GM21576 (cell line): ENCODE results near the gene KNL1.
"Not testable (repeated sequence)": the region's sequence is repeated elsewhere in the genome, so short reads cannot be mapped to it uniquely, and the experiment has no call there.

Source experiments
- ATAC-seq: cut with Tn5 transposase; IDR thresholded peaks from one replicate; pipeline ENCODE4 v1.9.1; 2021; ENCODE audit warnings: mild to moderate bottlenecking, moderate library complexity; ENCODE audit not compliant: unreplicated experiment

Gene KNL1, protein sequence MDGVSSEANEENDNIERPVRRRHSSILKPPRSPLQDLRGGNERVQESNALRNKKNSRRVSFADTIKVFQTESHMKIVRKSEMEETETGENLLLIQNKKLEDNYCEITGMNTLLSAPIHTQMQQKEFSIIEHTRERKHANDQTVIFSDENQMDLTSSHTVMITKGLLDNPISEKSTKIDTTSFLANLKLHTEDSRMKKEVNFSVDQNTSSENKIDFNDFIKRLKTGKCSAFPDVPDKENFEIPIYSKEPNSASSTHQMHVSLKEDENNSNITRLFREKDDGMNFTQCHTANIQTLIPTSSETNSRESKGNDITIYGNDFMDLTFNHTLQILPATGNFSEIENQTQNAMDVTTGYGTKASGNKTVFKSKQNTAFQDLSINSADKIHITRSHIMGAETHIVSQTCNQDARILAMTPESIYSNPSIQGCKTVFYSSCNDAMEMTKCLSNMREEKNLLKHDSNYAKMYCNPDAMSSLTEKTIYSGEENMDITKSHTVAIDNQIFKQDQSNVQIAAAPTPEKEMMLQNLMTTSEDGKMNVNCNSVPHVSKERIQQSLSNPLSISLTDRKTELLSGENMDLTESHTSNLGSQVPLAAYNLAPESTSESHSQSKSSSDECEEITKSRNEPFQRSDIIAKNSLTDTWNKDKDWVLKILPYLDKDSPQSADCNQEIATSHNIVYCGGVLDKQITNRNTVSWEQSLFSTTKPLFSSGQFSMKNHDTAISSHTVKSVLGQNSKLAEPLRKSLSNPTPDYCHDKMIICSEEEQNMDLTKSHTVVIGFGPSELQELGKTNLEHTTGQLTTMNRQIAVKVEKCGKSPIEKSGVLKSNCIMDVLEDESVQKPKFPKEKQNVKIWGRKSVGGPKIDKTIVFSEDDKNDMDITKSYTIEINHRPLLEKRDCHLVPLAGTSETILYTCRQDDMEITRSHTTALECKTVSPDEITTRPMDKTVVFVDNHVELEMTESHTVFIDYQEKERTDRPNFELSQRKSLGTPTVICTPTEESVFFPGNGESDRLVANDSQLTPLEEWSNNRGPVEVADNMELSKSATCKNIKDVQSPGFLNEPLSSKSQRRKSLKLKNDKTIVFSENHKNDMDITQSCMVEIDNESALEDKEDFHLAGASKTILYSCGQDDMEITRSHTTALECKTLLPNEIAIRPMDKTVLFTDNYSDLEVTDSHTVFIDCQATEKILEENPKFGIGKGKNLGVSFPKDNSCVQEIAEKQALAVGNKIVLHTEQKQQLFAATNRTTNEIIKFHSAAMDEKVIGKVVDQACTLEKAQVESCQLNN (N-terminal part only)

DNA sequence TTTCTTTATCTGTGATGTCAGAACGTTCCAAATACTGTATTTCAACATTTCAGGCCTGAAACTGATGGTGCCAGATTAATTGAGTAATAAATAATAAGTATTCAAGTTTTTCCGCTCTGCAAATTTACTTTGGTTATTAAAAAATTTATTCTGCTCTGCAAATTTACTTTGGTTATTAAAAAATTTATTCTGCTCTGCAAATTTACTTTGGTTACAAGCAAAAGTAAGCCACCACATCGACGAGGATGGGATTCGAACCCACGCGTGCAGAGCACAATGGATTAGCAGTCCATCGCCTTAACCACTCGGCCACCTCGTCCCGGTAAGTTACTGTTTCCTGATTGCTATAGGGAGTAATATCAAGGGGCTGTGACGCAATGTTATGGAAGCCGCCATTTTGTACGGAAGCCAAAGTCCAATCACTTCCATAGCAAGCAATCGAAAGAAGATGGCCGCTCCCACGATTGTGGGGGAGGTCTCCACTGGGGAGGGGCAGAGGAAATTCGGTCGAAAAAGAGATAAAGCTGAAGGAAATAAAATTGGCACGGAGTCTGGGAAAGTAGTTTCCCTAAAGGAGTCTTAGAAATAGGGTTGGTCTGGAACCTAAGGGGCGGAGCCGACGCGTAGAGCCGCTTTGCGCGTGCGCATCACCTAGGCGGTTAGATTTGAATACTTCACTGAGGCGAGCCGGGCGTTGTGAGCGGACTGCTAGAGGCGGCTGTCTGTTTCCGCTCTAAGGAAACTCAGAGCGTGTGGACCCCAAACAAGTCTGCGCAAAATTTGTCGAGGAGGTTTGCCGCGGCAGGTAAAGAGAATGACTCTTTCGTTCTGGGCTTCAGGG lies at the start of gene KNL1:
Gene KNL1, plus strand, starts transcription at position 662 of the 841 bp plus-strand sequence. CDS start 8,683 bp downstream, outside the sequence.
- ATAC-seq: peak; percentile 49

DNA sequence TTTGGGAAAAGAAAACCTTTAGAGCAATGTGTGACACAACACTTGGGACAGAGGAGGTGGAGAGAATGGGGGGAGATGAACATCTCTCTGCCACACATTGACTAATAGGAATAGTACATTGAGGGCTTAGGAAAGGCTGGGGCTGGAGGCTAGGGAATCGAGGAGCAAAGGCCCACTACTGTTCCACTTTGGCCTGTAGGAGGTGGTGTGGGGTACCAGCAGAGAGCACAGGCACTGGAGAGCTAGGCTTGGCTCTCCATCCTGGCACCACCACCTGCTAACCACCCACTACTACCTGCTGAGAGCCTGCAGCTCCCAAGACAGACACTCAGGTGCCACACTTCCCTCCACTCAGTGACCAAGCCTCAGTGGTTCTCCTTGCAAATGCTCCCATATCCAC lies 48.6 kb upstream of the KNL1 start:
- ATAC-seq: no peak

DNA sequence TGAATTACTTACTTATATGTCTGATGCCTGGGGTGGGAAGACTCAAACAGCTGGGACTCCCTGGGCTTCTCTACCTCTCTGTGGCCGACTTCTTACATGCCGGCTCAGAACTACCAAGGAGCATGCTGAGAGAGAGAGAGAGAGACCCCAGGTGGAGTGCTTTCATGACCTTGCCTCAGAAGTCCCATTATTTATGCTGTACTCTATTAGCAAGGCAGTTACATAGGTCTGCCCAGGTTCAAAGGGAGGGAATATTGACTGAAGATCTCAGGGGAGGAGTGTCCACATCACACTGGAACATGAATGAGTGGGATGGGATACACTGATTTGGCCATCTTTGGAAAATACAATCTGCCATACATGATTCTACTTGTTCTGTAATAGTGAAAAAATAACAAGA lies 45.4 kb upstream of the KNL1 start:
- no peak for ATAC-seq

DNA sequence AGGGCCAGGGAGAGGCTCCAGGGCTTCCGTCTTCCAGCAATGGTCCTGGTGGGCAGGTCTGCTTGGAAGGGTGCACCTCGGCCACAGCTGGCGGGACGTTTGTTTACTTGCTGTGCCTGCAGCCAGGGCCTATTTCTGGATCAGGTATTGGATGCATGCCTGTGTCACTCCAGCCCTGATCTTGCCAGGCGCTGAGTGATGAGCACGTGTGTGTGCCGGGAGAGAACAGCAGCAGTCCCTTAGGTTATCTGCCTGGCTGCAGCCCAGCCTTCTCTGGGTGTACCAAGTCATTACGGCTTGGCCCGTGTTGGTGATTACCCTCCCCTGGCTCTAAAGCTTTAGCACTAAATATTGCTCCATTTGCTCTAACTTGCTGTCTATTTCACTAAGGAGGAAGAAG lies 44.2 kb upstream of the KNL1 start:
- no peak for ATAC-seq

DNA sequence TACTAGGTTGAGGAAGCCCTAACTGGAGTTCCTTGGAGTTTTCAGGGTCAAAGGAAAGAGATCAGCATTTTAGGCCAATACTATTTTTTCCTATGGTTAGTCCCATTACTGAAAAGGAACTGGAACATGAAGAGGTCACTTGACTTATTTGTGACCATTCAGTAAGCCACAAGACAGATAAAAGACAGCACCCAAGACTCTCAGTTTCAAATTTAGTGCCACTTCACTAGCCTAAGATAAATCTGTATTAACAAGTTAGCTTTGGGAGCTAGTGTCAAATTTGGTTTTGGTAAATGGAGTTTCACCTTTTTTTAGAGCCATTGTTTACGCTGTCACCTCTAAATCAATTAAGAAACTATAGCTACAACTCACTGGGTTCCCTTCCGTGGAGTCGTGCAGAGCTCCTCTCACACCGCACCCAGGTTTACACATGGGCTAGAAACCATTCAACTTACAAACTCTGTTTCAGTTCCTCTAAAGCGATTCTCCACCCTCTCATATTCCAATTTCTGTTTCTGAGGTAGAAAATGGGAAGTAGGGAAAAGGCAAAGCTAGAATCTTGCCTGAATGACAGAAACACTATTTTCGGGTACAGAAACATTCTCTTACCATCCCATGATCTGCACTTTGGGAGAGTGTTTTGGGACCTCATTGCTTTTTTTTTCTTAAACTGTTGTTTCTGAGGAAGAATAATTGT lies 43.6 kb upstream of the KNL1 start:
- peak; percentile 68 for ATAC-seq

DNA sequence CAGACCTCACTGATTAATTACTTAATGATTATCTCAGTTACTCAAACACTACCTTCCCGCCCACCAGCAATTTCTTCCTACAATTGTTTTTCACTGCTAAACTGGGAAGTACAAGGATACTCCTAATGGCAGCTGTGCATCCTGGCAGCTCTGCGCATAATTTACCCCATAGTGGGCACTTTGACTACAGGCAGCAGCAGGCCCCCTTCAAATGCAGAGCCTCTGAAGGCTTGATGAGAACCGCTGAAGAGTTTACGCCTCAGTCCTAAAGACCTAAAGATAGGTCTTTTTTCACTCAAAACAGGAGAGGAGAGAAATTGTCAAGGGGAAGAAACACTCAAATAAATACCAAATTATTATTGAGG lies 39.9 kb upstream of the KNL1 start:
- ATAC-seq: no peak

DNA sequence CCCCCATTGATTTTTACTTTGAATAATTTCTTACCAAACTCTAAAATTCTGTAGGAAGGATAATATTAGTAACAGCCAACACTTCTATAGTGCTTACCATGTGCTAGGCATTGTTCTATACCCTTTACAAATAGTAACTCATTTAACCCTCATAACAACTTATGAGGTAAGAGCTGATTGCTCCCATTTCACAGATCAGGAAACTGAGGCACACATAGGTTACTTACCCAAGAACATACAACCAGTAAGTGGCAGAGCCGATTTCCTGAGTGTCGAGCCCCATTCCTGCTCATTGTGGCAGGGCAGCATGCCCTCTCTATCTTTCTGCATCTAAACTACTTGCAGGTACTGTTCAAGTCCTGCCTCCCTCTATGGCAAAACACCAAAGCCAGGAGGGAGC lies 38.2 kb upstream of the KNL1 start:
- ATAC-seq: no peak

DNA sequence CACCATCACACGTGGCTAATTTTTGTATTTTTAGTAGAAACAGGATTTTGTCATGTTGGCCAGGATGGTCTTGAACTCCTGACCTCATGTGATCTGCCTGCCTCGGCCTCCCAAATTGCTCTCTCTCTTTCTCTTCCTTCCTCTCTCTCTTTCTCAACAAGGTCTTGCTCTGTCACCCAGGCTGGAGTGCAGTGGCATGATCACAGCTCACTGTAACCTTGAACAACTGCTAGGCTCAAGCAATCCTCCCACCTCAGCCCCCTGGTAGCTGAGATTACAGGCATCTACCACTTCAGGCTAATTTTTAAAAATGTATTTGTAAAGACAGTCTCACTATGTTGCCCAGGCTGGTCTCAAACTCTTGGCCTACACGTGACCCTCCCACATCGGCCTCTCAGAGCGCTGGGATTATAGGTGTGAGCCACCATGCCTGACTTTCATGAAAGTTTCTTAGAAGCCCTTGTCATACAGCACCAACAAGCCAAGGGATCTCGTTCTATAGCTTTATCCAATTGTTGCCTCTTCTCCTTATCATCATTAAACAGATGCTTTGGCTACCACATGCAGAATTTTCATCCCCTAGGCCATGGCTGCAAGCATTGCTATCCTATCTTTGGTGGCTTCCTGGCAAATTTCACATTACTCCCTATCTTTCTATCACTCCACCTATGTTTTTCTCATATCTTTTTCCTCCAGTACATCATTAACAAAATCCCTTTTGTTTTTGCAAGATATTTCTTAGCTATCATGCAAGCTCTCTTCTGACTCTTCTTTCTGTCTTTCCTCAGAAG lies 34.9 kb upstream of the KNL1 start:
- ATAC-seq: no peak

DNA sequence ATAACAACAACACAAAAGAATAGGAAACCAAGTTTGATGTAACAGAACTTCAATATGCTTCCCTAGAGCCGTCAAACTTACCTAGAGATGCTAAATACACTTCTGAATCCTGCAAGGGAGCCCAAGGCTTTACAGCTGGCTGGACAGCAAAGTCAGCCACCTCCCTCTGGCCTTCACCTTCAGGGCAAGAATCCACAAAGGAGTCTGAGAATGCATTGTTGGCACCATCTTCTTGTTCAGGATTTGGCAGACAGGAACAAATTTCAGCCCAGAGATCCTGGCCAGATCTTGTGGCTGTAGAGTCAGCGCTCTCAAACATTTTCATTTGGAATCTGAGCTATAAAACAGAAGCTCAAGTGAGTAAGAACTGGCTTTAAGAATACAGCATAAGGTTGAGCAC lies 31.4 kb upstream of the KNL1 start:
- no peak for ATAC-seq

DNA sequence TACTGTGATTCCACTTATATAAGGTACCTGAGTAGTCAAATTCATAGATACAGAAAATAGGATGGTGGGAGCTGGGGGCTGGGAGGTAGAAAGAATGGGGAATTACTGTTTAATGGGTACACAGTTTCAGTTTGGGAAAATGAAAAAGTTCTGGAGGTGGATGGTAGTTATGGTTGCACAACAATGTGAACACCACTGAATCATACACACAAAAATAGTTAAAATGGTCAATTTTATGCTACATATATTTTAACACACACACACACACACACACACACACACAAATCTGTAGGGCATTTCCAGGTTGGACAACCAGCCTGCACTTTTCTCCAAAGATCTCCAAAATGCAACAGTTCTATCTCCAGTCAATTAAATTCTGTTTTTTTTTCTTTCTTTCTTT lies 30.6 kb upstream of the KNL1 start:
- ATAC-seq: no peak

DNA sequence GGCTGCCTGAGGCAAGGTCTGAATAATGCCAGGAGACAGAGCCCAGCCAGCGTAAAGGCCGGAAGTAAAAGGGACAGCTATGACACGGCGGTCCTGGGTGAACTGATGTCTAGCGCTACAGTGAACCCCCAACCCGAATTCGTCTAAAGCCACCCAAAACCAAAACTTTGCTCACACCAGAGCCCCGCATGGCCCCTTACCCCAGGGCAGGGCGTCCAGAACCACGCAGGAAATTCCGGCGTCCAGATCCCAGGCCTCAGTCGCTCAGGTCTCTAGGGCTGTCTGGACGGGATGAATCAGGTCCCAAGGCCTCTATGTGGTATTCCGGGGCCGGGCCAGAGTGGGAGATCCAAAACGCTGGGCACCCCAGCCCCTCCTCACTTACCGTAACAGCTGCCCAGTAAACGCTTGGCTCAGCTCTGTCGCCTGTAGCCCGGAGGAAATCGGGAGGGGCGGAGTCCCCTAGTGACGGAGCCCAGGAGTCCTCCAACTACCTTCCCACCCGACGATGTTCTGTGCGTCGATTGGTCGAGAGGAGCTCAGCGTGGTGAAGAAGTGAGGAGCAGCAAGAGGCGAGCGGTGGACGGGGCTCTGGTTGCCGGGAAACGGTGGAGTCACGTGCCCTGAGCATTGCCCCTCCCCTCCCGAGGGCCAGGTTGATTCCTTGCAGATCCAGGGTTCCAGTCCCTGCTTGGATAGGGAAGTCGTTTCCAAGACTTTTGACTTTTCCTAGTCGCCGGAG lies 29.3 kb upstream of the KNL1 start, which contains the start of gene CCDC32:
Gene CCDC32, minus strand, starts transcription at position 452 of the 742 bp plus-strand sequence. CDS start 2,027 bp downstream, outside the sequence.
- ATAC-seq: peak; percentile 92

DNA sequence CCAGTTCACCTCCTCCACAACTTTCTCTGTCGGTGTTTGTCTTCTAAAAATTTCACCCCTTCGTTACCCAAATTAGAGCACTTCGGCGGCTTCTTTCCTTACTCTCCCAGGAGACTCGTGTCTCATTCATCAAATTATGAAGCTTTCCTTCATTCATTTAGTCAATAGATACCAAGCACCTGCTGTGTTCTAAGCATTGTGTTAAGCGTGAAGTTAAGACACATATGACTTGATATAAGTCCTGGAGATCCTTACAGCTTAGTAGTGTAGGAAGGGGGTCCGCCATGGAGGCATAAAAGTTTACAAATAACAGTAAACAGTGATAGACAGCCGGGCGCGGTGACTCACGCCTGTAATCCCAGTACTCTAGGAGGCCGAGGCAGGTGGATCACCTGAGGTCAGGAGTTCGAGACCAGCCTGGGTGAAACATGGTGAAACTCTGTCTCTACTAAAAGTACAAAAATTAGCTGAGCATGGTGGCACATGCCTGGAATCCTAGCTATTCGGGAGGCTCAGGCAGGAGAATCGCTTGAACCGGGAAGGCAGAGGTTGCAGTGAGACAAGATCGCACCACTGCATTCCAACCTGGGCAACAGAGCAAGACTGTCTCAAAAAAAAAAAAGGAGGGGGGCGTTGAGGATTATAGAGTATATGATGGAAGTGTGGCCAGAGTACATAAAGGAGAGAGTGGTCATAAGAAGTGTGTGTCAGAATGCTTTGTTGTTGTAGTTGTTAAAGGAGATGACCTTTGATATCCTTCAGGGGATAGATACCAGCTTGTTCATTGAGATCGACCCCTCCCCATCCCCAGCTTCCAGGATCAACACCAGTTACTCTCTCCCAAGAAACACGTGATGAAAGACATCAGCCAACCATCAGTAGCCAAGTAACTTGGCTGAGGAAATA lies 28.5 kb upstream of the KNL1 start:
- ATAC-seq: no peak

DNA sequence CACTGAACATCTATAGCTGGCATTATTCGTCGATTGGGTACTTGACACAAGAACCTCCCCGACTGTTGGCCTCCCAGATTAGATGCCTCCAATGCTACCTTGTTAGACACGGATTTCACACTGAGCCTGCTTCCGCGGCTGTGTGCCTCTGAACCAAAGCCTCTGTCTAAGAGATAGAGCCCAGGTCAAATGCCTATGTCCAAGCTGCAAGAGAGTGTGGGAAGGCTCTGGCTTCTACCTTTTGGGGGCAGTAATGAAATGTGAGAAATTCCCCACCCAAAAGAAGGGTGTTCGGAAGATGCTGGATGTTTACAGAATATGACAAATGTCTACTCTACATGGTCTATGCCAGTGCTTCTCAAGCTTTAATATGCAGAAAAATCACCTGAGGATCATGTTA lies 26.9 kb upstream of the KNL1 start:
- ATAC-seq: no peak

DNA sequence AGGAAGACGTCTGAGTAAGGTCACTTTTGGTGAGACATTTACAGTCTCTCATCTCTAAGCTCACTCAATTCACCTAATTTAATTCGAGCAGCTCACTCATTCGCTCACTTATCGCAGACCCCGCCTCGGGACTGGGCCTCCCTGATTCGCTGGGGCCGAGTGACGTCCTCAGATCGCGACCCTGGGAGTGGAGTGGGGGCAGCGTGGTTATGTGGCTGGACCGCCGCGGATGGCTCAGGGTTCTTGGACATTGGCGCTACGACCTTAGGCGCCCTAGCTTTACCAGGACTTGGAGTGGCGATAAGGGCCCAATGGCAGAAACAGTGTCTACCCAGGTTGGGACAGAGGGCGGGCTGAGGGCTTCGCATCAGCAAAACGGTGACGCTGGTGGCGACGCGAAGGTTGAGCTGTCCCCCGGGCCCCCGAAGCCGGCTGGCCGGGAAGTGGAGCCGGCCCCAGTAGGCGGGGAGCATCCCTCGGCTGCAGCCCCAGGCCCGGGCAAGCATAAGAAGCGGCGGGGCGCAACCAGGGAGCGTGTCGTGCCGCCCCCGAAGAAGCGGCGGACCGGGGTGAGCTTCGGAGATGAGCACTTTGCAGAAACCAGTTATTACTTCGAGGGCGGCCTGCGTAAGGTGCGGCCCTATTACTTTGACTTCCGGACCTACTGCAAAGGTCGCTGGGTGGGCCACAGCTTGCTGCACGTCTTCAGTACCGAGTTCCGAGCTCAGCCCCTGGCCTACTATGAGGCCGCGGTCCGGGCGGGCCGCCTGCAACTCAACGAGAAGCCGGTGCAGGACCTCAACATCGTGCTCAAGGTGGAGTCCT lies 24.7 kb upstream of the KNL1 start, which contains the start of gene RPUSD2:
Gene RPUSD2, plus strand, starts transcription at position 171 of the 825 bp plus-strand sequence. Its CDS starts 39 bp downstream, at position 210.
- peak; percentile 42 for ATAC-seq

DNA sequence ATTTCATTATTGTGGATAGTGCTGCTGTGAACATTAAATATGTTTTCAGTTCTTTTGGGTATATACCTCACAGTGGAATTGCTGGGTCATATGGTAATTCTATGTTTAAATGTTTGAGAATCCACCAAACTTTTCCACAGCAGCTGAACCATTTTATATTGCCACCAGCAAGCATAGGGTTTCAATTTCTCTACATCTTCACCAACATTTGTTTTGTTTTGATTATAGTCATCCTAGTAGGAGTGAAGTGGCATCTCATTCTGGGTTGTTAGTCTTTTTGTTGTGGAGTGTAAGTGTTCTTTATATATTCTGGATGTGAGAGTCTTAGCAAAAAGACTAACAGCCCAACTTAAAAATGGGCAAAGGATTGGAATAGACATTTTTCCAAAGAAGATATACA lies 18.9 kb upstream of the KNL1 start:
- ATAC-seq: no peak

DNA sequence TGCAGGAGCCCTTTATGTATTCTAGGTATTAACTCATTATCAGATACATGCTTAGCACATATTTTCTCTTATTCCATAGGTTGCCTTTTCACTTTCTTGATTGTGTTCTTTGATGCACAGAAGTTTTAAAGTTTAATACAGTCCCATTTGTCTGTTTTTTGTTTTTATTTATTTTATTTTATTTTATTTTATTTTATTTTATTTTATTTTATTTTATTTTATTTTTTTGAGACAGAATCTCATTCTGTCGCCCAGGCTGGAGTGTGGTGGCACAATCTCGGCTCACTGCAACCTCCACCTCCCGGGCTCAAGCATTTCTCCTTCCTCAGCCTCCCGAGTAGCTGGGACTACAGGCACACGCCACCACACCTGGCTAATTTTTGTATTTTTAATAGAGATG lies 17.1 kb upstream of the KNL1 start:
- not testable (repeated sequence) for ATAC-seq
